Daoy (cell line): Measurements from ENCODE around the gene KLHDC8A. TPM values are rescaled to one million over a fixed set of nuclear protein-coding genes. Genes with fewer than 3 reads are reported as not detected.
"Not testable (repeated sequence)": the region's sequence is repeated elsewhere in the genome, so short reads cannot be mapped to it uniquely, and the experiment has no call there.

ENCODE experiments used
- DNase-seq: peaks from one replicate; pipeline ENCODE4 v3.0.0-alpha.2; 2015; ENCODE audit warnings: low read depth
- total RNA-seq: library from RNA; depleted of rRNA; stranded (reverse); fragments of >200 nt; shearing (Covaris generic); gene quantifications from 2 replicates; pipeline ENCODE4 v1.2.3, GENCODE V29; 2014; rRNA removed

KLHDC8A gene
- total RNA-seq = 0.34 and 3.2 TPM in 2 replicates

- DNase-seq = no peak
Observed at GRCh38 chr1:205356440-205357139, at the start of gene KLHDC8A. KLHDC8A (minus strand) TSS chr1:205356922; CDS start chr1:205343604, 13,318 bp downstream.

- not testable (repeated sequence) for DNase-seq
Observed at GRCh38 chr1:205406252-205406651, 49.5 kb upstream of the KLHDC8A start.

GRCh38 chr1:205404484-205404883 is 47.8 kb upstream of the KLHDC8A start:
- not testable (repeated sequence) for DNase-seq

GRCh38 chr1:205398586-205398985 is 41.9 kb upstream of the KLHDC8A start:
- DNase-seq = no peak

GRCh38 chr1:205396967-205397616 is 40.4 kb upstream of the KLHDC8A start:
- peak; percentile 67 for DNase-seq

- DNase-seq = no peak
Observed at GRCh38 chr1:205395616-205396015, 38.9 kb upstream of the KLHDC8A start.

- DNase-seq = no peak
Observed at GRCh38 chr1:205392650-205393049, 35.9 kb upstream of the KLHDC8A start.

GRCh38 chr1:205391386-205391785 is 34.7 kb upstream of the KLHDC8A start:
- no peak for DNase-seq

- DNase-seq = no peak
Observed at GRCh38 chr1:205387845-205388244, 31.1 kb upstream of the KLHDC8A start.

GRCh38 chr1:205382990-205383389 is 26.3 kb upstream of the KLHDC8A start:
- DNase-seq = not testable (repeated sequence)

GRCh38 chr1:205382561-205382960 is 25.8 kb upstream of the KLHDC8A start:
- no peak for DNase-seq

GRCh38 chr1:205381305-205381704 is 24.6 kb upstream of the KLHDC8A start:
- no peak for DNase-seq

GRCh38 chr1:205380882-205381281 is 24.2 kb upstream of the KLHDC8A start:
- DNase-seq = no peak

GRCh38 chr1:205379056-205379455 is 22.3 kb upstream of the KLHDC8A start:
- DNase-seq = no peak

- DNase-seq = no peak
Observed at GRCh38 chr1:205377355-205377754, 20.6 kb upstream of the KLHDC8A start.

GRCh38 chr1:205376739-205377138 is 20.0 kb upstream of the KLHDC8A start:
- peak; percentile 73 for DNase-seq

GRCh38 chr1:205375835-205376545 is 19.3 kb upstream of the KLHDC8A start:
- DNase-seq = peak; percentile 72

GRCh38 chr1:205374210-205375078 is 17.7 kb upstream of the KLHDC8A start:
- DNase-seq = peak; percentile 87

- DNase-seq = no peak
Observed at GRCh38 chr1:205373798-205374175, 17.1 kb upstream of the KLHDC8A start.

GRCh38 chr1:205373022-205373797 is 16.5 kb upstream of the KLHDC8A start:
- DNase-seq = no peak
